Gastrocnemius medialis (tissue), 4 donors: Measurements from ENCODE around the gene HOXA7.

ENCODE experiments used
- POLR2A ChIP-seq, 2 donors: fragments of 450-650 bp; IDR thresholded peaks; one replicate each; pipeline ENCODE4 v1.6.1; 2017; ENCODE audit warnings: antibody characterized with exemption in 2 of 2, mild to moderate bottlenecking in 2 of 2, moderate library complexity in 2 of 2
- TF ChIP-seq, protein P1 (sequence below), 5 experiments: fragments of 450-650 bp in 3 of 5; fragments of 200-600 bp in 2 of 5; sonication (generic) in 2 of 5; IDR thresholded peaks in 4 of 5; conservative IDR thresholded peaks in 1 of 5; 1 replicate in 4 of 5; 2 replicates in 1 of 5; pipeline ENCODE4 v1.5.1; 2016 to 2019; ENCODE audit warnings: antibody characterized with exemption in 5 of 5, mild to moderate bottlenecking in 3 of 5, moderate library complexity in 3 of 5

DNA sequence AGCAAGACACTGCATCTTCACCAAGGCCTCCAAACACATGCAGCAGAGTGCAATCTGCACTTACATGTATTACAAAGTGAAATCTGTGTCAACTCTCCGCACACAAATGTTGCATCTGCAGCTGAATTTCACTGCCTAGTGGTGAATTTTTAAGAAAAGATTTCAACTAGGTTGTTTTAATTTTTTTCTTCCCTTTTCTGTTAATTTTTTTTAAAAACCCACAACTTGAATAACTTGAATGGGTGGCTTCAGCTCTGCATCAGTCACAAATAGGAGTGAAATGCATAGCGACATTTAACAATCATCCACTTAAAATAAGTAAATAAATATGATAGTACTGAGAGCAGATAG, 37.5 kb upstream of the HOXA7 start:
- TF ChIP-seq, protein P1, sequence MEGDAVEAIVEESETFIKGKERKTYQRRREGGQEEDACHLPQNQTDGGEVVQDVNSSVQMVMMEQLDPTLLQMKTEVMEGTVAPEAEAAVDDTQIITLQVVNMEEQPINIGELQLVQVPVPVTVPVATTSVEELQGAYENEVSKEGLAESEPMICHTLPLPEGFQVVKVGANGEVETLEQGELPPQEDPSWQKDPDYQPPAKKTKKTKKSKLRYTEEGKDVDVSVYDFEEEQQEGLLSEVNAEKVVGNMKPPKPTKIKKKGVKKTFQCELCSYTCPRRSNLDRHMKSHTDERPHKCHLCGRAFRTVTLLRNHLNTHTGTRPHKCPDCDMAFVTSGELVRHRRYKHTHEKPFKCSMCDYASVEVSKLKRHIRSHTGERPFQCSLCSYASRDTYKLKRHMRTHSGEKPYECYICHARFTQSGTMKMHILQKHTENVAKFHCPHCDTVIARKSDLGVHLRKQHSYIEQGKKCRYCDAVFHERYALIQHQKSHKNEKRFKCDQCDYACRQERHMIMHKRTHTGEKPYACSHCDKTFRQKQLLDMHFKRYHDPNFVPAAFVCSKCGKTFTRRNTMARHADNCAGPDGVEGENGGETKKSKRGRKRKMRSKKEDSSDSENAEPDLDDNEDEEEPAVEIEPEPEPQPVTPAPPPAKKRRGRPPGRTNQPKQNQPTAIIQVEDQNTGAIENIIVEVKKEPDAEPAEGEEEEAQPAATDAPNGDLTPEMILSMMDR (IDR thresholded peaks at IDR 0.05 in 4 of 5, conservative IDR thresholded peaks at IDR 0.05 in 1 of 5), result no peak
- TF ChIP-seq POLR2A (IDR thresholded peaks at IDR 0.05), result no peak
